ENCODE measurements around the gene SLF2.
A peak's percentile ranks its signal among the peaks of the same experiment; 100 is the strongest.

The SLF2 gene

GRCh38 chr10:100887761-100888296 lies 24.9 kb upstream of the SLF2 start:
- no peak overlapping the region for H3K27ac ChIP-seq
- no peak for TF ChIP-seq CTCF (conservative IDR thresholded peaks at IDR 0.05)

- no peak overlapping the region for H3K27ac ChIP-seq
- TF ChIP-seq CTCF (conservative IDR thresholded peaks at IDR 0.05): peak; percentile 51; the same call in 1 of the 2 replicates
These were observed 23.8 kb upstream of the SLF2 start for GRCh38 chr10:100888957-100889356.

GRCh38 chr10:100889546-100889945 lies 23.2 kb upstream of the SLF2 start:
- H3K27ac ChIP-seq: no peak overlapping the region
- TF ChIP-seq CTCF (conservative IDR thresholded peaks at IDR 0.05): no peak

GRCh38 chr10:100890141-100890672 lies 22.6 kb upstream of the SLF2 start:
- H3K27ac ChIP-seq: no peak overlapping the region

GRCh38 chr10:100890673-100891317 lies 22.0 kb upstream of the SLF2 start:
- no peak for TF ChIP-seq CTCF (conservative IDR thresholded peaks at IDR 0.05)
- H3K27ac ChIP-seq: no peak overlapping the region

More at GRCh38 chr10:100890141-100890672, 22.6 kb upstream of the SLF2 start:
- no peak for TF ChIP-seq CTCF (conservative IDR thresholded peaks at IDR 0.05)

- H3K27ac ChIP-seq: no peak overlapping the region
- TF ChIP-seq CTCF (conservative IDR thresholded peaks at IDR 0.05): no peak
These were observed 18.7 kb upstream of the SLF2 start for GRCh38 chr10:100894033-100894432.

GRCh38 chr10:100894589-100895294 lies 18.0 kb upstream of the SLF2 start:
- H3K27ac ChIP-seq: no peak overlapping the region
- TF ChIP-seq CTCF (conservative IDR thresholded peaks at IDR 0.05): no peak

Measured in VCaP (cell line).